Liver (tissue), 3 donors: ENCODE measurements around the gene MACROD1.

Source experiments
- FOXA1 ChIP-seq: IDR thresholded peaks from 2 replicates; pipeline ENCODE4 v1.6.1; 2016; ENCODE audit warnings: antibody characterized with exemption
- GABPA ChIP-seq, 2 donors: IDR thresholded peaks in 1 of 2; conservative IDR thresholded peaks in 1 of 2; 2 replicates each; pipeline ENCODE4 v1.6.1; 2016; ENCODE audit warnings: antibody characterized with exemption in 2 of 2, mild to moderate bottlenecking in 1 of 2, moderate library complexity in 1 of 2
- RXRA ChIP-seq, 2 donors: IDR thresholded peaks; 2 replicates each; pipeline ENCODE4 v1.6.1; 2017 to 2018; ENCODE audit warnings: antibody characterized with exemption in 2 of 2, mild to moderate bottlenecking in 1 of 2
- SP1 ChIP-seq: IDR thresholded peaks from 2 replicates; pipeline ENCODE4 v1.6.1; 2018; ENCODE audit warnings: antibody characterized with exemption, mild to moderate bottlenecking
- TAF1 ChIP-seq: conservative IDR thresholded peaks from 2 replicates; pipeline ENCODE4 v1.6.1; 2016; ENCODE audit warnings: antibody characterized with exemption, mild to moderate bottlenecking
- TF ChIP-seq, protein P1 (sequence below): fragments of 150-350 bp; IDR thresholded peaks from 2 replicates; pipeline ENCODE4 v1.5.1; 2017; ENCODE audit warnings: improper control_type of control experiment, low read depth, low read length; ENCODE audit not compliant: missing input control
- TF ChIP-seq, protein P2 (sequence below): IDR thresholded peaks from 2 replicates; pipeline ENCODE4 v1.6.1; 2016; ENCODE audit warnings: antibody characterized with exemption
- TF ChIP-seq, protein P3 (sequence below): IDR thresholded peaks from 2 replicates; pipeline ENCODE4 v1.6.1; 2016; ENCODE audit warnings: antibody characterized with exemption
- TF ChIP-seq, protein P4 (sequence below): IDR thresholded peaks from 2 replicates; pipeline ENCODE4 v1.6.1; 2016; ENCODE audit warnings: antibody characterized with exemption
- donor health status: healthy.
- donor health status: healthy.

DNA sequence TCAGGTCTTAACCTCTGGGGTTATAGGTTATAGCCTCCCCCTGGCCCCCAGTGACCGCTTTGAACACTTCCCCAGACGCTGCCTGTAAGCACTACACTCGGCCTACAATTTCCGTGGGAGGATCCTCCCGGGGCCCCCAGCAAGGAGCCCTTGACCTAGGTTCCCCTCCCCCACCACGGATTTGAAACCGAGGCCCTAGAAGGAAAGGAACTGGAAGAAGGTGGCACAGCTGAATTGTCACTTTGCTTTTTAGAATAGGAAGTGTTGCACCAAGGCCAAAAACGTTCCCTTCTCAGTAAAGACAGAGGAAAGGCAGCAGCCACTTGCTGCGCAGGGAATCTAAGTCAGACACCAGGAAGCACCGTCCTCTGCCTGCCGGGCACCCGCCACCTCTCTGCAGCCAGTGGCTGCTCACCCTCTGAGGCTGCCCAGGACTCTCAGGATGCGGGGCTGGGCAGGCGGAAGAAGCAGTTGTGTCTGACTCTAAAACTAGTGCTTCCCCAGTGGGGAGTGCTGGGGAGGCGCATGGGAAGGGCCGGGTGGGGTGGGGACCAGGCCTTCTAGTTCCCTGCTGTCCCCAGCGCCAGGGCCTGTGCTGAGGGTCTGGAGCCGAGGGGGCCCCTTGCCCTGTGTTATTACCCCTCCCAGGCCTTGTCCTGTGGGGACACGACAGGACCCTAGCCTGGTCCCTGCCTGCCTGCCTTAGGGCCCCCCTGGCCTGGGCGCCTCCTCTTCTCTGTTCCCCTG lies 138.1 kb downstream of the MACROD1 start:
- TF ChIP-seq, protein P1, sequence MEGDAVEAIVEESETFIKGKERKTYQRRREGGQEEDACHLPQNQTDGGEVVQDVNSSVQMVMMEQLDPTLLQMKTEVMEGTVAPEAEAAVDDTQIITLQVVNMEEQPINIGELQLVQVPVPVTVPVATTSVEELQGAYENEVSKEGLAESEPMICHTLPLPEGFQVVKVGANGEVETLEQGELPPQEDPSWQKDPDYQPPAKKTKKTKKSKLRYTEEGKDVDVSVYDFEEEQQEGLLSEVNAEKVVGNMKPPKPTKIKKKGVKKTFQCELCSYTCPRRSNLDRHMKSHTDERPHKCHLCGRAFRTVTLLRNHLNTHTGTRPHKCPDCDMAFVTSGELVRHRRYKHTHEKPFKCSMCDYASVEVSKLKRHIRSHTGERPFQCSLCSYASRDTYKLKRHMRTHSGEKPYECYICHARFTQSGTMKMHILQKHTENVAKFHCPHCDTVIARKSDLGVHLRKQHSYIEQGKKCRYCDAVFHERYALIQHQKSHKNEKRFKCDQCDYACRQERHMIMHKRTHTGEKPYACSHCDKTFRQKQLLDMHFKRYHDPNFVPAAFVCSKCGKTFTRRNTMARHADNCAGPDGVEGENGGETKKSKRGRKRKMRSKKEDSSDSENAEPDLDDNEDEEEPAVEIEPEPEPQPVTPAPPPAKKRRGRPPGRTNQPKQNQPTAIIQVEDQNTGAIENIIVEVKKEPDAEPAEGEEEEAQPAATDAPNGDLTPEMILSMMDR = no peak
- TF ChIP-seq SP1 (no peak), GABPA (IDR thresholded peaks at IDR 0.05 in 1 of 2, conservative IDR thresholded peaks at IDR 0.05 in 1 of 2) (no peak), RXRA (IDR thresholded peaks at IDR 0.05) (no peak), FOXA1 (no peak), TAF1 (no peak)
- TF ChIP-seq, protein P2, sequence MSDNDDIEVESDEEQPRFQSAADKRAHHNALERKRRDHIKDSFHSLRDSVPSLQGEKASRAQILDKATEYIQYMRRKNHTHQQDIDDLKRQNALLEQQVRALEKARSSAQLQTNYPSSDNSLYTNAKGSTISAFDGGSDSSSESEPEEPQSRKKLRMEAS = no peak
- TF ChIP-seq, protein P3, sequence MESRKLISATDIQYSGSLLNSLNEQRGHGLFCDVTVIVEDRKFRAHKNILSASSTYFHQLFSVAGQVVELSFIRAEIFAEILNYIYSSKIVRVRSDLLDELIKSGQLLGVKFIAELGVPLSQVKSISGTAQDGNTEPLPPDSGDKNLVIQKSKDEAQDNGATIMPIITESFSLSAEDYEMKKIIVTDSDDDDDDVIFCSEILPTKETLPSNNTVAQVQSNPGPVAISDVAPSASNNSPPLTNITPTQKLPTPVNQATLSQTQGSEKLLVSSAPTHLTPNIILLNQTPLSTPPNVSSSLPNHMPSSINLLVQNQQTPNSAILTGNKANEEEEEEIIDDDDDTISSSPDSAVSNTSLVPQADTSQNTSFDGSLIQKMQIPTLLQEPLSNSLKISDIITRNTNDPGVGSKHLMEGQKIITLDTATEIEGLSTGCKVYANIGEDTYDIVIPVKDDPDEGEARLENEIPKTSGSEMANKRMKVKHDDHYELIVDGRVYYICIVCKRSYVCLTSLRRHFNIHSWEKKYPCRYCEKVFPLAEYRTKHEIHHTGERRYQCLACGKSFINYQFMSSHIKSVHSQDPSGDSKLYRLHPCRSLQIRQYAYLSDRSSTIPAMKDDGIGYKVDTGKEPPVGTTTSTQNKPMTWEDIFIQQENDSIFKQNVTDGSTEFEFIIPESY = no peak
- TF ChIP-seq, protein P4, sequence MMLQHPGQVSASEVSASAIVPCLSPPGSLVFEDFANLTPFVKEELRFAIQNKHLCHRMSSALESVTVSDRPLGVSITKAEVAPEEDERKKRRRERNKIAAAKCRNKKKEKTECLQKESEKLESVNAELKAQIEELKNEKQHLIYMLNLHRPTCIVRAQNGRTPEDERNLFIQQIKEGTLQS = no peak
